ENCODE measurements around the gene RPRD1B.

DNA sequence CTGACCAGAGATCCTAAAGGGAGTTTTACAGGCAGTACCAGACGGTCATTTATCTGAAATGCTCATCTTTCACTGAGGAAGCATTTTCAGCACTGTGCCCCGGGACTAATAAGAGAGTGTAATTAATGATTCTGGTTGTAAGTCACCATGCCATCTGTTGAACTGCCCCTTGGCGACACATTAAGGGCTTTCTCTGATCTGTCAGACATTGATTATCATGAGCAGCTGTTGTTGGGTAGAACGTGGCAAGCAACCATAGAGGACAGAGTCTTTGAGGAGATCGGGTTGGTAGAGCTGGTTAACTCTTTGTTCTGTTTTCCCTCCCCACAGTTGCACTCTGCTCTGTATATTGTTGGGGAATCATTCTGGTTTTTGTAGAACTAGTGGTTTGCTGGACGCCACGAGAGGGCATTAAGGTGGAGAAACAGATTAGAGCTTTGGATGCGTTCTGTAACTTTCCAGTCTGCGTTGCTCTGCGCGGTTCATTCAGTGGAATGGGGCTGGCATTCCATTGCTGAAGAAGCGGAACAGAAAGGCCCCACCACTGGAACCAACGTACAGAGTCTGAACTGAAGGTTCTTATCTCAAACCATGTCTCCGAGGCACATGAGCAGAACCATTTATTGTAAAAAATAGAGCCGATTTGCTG, 34.3 kb downstream of the RPRD1B start:
- TF ChIP-seq, protein P1, sequence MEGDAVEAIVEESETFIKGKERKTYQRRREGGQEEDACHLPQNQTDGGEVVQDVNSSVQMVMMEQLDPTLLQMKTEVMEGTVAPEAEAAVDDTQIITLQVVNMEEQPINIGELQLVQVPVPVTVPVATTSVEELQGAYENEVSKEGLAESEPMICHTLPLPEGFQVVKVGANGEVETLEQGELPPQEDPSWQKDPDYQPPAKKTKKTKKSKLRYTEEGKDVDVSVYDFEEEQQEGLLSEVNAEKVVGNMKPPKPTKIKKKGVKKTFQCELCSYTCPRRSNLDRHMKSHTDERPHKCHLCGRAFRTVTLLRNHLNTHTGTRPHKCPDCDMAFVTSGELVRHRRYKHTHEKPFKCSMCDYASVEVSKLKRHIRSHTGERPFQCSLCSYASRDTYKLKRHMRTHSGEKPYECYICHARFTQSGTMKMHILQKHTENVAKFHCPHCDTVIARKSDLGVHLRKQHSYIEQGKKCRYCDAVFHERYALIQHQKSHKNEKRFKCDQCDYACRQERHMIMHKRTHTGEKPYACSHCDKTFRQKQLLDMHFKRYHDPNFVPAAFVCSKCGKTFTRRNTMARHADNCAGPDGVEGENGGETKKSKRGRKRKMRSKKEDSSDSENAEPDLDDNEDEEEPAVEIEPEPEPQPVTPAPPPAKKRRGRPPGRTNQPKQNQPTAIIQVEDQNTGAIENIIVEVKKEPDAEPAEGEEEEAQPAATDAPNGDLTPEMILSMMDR (conservative IDR thresholded peaks at IDR 0.05; ENCODE audit: low read depth, low read length), result no peak
- TF ChIP-seq EZH2 (IDR thresholded peaks at IDR 0.05; ENCODE audit: low read length, unreplicated experiment) (no peak), EZH2phosphoT487 (IDR thresholded peaks at IDR 0.05; ENCODE audit: borderline replicate concordance, low read length) (no peak)
